Kidney (tissue), 14 donors: ENCODE results near the gene ADIPOQ. TPM values are rescaled to one million over a fixed set of nuclear protein-coding genes. Genes with fewer than 3 reads are reported as not detected.
"Not testable (repeated sequence)": the region's sequence is repeated elsewhere in the genome, so short reads cannot be mapped to it uniquely, and the experiment has no call there.

ENCODE experiments used
- DNase-seq, 5 donors: peaks; one replicate each; pipeline ENCODE4 v3.0.0-alpha.2; 2013 to 2020
- FAIRE-seq: peaks from 2 replicates; lab custom pipeline; 2012; peaks lifted over from hg19 to GRCh38; lab: Jason Lieb, UNC
- H3K27ac ChIP-seq, 2 donors: one replicate each; pipeline ENCODE4 v1.7.0; 2013; ENCODE audit warnings: low read depth in 2 of 2, low read length in 2 of 2, inconsistent platforms in 1 of 2
- H3K27me3 ChIP-seq: one replicate; pipeline ENCODE4 v1.7.1; 2013; ENCODE audit warnings: low read length, inconsistent platforms; ENCODE audit not compliant: control insufficient read depth, insufficient read depth
- H3K36me3 ChIP-seq, 3 donors: one replicate each; pipeline versions ENCODE4 v1.7.0 to v1.7.1; 2013; ENCODE audit warnings: low read length in 3 of 3, control low read depth in 1 of 3, inconsistent platforms in 1 of 3; ENCODE audit not compliant: insufficient read depth in 3 of 3, control insufficient read depth in 2 of 3
- H3K4me1 ChIP-seq, 3 donors: one replicate each; pipeline versions ENCODE4 v1.7.0 to v1.7.1; 2013; ENCODE audit warnings: low read length in 3 of 3, inconsistent platforms in 1 of 3, low read depth in 1 of 3; ENCODE audit not compliant: control insufficient read depth in 2 of 3, insufficient read depth in 2 of 3
- H3K4me3 ChIP-seq, 3 donors: one replicate each; pipeline versions ENCODE4 v1.7.0 to v1.8.1; 2013; ENCODE audit warnings: low read length in 3 of 3, control low read depth in 1 of 3, inconsistent platforms in 1 of 3
- H3K9ac ChIP-seq, 3 donors: one replicate each; pipeline versions ENCODE4 v1.7.0 to v1.7.1; 2013; ENCODE audit warnings: low read length in 3 of 3, control low read depth in 1 of 3, inconsistent platforms in 1 of 3
- H3K9me3 ChIP-seq, 3 donors: one replicate each; pipeline versions ENCODE4 v1.7.0 to v1.7.1; 2013; ENCODE audit warnings: low read length in 3 of 3, control low read depth in 1 of 3, inconsistent platforms in 1 of 3; ENCODE audit not compliant: control insufficient read depth in 2 of 3, insufficient read depth in 1 of 3
- CTCF ChIP-seq: IDR thresholded peaks from 3 replicates; pipeline ENCODE4 v1.5.1; 2012; ENCODE audit warnings: mild to moderate bottlenecking, moderate library complexity, borderline replicate concordance; ENCODE audit not compliant: insufficient read depth; ENCODE audit errors: extremely low read depth
- intact Hi-C: fragments of 100-400 bp; cut with DNase I; formaldehyde crosslinking; loops from one replicate; pipeline ENCODE4 v1.11.1; 2022
- polyA plus RNA-seq: library from polyadenylated mRNA; stranded (reverse); fragments of 350-450 nt; fragmentation: Illumina TruSeq; extraction: RNeasy Lipid Tissue Mini Kit (QIAGEN cat#74804); gene quantifications from one replicate; pipeline ENCODE4 v1.2.3, GENCODE V29; 2014; ENCODE audit warnings: low read depth, low replicate concordance; ENCODE audit not compliant: insufficient read depth
- total RNA-seq: library from RNA; stranded (reverse); fragmentation: NEBNext Ultra II Directional; extraction: Animal tissue kit (Norgen Biotek cat#: 25700); gene quantifications from one replicate; pipeline ENCODE4 v1.2.1, GENCODE V29; 2021
- donor health status: control.
- donor health status: control.
- donor health status: control.
- donor health status: control.
- donor health status: control.
- donor health status: DM: yes; HTN: yes; CAD: no.
- donor health status: Normal renal cell carcinoma (clear cell type).

Gene ADIPOQ
- total and polyA plus RNA-seq, 2 donors from 2014 or later: not detected

GRCh38 chr3:186896875-186897274, 54.4 kb downstream of the ADIPOQ start:
- Histone ChIP-seq H3K4me1 (no peaks in the 10 kb centered on the region), H3K27me3 (no peaks in the 10 kb centered on the region), H3K9ac (no peak overlapping the region), H3K9me3 (no peaks in the 10 kb centered on the region), H3K36me3 (no peaks in the 10 kb centered on the region), H3K4me3 (no peak overlapping the region), H3K27ac (no peak overlapping the region)
- intact Hi-C loops: no loop called here
- TF ChIP-seq CTCF: no peak
- no peak for FAIRE-seq
- peak in 4 of 5 donors; percentile 72 to 92 (median 84) for DNase-seq

GRCh38 chr3:186901135-186901734, 58.7 kb downstream of the ADIPOQ start:
- no peaks in the 10 kb centered on the region for H3K27me3 ChIP-seq
- DNase-seq (no peak), FAIRE-seq (no peak)
- intact Hi-C loops: no loop called here
- H3K9me3 ChIP-seq: no peaks in the 10 kb centered on the region
- H3K4me1 ChIP-seq: no peaks in the 10 kb centered on the region
- no peaks in the 10 kb centered on the region for H3K36me3 ChIP-seq
- no peak overlapping the region for H3K9ac ChIP-seq
- no peak for TF ChIP-seq CTCF
- H3K27ac ChIP-seq: no peak overlapping the region
- H3K4me3 ChIP-seq: no peak overlapping the region

DNA sequence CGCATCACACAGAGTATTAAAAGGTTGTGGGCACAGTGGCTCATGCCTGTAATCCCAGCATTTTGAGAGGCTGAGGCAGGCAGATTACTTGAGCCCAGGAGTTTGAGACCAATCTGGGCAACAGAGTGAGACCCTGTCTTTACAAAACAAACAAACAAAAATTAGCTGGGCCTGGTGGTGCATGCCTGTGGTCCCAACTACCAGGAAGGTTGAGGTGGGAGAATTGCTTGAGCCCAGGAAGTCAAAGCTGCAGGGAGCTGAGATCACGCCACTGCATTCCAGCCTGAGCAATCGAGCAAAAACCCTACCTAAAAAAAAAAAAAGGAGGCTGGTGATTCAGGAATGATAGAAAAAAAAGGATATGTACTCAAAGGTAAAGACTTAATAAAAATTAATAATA, 59.6 kb downstream of the ADIPOQ start:
- no peaks in the 10 kb centered on the region for H3K4me1 ChIP-seq
- no peak overlapping the region for H3K9ac ChIP-seq
- H3K27ac ChIP-seq: no peak overlapping the region
- H3K9me3 ChIP-seq: no peaks in the 10 kb centered on the region
- TF ChIP-seq CTCF: no peak
- no peak overlapping the region for H3K4me3 ChIP-seq
- no peaks in the 10 kb centered on the region for H3K27me3 ChIP-seq
- FAIRE-seq (no peak), DNase-seq (no peak)
- H3K36me3 ChIP-seq: no peaks in the 10 kb centered on the region
- intact Hi-C loops: no loop called here

DNA sequence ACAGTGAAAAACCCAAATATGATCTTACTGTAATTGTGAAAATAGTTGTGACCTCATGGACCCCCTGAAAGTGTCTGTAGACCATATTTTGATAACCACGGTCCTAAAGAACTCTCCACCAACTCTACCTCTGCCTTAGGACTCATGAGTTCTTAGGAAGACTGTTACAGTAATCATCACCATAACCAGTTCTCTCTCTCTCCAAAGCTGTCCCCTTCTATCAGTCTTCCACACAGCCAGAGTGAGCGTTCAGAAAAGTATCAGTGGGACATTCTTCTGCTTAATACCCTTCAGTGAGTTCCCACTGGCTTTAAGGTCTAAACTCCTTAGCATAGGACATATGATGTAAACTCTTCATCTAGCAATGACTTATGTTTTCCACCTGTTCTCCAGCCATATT, 60.2 kb downstream of the ADIPOQ start:
- H3K27me3 ChIP-seq: no peaks in the 10 kb centered on the region
- no peaks in the 10 kb centered on the region for H3K9me3 ChIP-seq
- no peaks in the 10 kb centered on the region for H3K4me1 ChIP-seq
- no peak for TF ChIP-seq CTCF
- intact Hi-C loops: no loop called here
- H3K27ac ChIP-seq: no peak overlapping the region
- FAIRE-seq (no peak), DNase-seq (no peak)
- no peaks in the 10 kb centered on the region for H3K36me3 ChIP-seq
- no peak overlapping the region for H3K4me3 ChIP-seq
- H3K9ac ChIP-seq: no peak overlapping the region

DNA sequence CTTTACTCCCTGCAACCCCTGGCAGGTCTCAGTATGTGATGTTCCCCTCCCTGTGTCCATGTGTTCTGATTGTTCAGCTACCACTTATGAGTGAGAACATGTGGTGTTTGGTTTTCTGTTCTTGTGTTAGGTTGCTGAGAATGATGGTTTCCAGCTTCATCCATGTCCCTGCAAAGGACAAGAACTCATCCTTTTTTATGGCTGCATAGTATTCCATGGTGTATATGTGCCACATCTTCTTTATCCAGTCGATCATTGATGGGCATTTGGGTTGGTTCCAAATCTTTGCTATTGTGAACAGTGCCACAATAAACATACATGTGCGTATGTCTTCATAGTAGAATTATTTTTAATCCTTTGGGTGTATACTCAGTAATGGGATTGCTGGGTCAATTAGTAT, 61.2 kb downstream of the ADIPOQ start:
- FAIRE-seq, DNase-seq, H3K27me3 ChIP-seq, H3K4me3 ChIP-seq, H3K9me3 ChIP-seq, H3K27ac ChIP-seq, intact Hi-C loops, H3K36me3 ChIP-seq, H3K9ac ChIP-seq, H3K4me1 ChIP-seq: not testable (repeated sequence)

- FAIRE-seq, H3K27me3 ChIP-seq, intact Hi-C loops, H3K9me3 ChIP-seq, H3K4me1 ChIP-seq, H3K9ac ChIP-seq, H3K4me3 ChIP-seq, H3K36me3 ChIP-seq, H3K27ac ChIP-seq, DNase-seq: not testable (repeated sequence)
These were observed 64.6 kb downstream of the ADIPOQ start for GRCh38 chr3:186907075-186907474.
